ENCODE results near the gene FGF5.

Gene FGF5

GRCh38 chr4:80321776-80322175 is 55.3 kb downstream of the FGF5 start:
- TF ChIP-seq REST (IDR thresholded peaks at IDR 0.05; ENCODE audit: low read depth) (no peak), RAD21 (IDR thresholded peaks at IDR 0.05; ENCODE audit: low read depth) (no peak), USF1 (IDR thresholded peaks at IDR 0.05) (no peak), EP300 (IDR thresholded peaks at IDR 0.05; ENCODE audit: borderline replicate concordance) (no peak), NFIC (IDR thresholded peaks at IDR 0.05) (no peak), FOXM1 (IDR thresholded peaks at IDR 0.05; ENCODE audit: borderline replicate concordance, low read depth) (no peak), CREB1 (IDR thresholded peaks at IDR 0.05; ENCODE audit: low read depth) (no peak), TCF12 (IDR thresholded peaks at IDR 0.05; ENCODE audit: low read depth) (no peak), TEAD4 (IDR thresholded peaks at IDR 0.05) (no peak), CEBPB (IDR thresholded peaks at IDR 0.05) (no peak), MAX (IDR thresholded peaks at IDR 0.05) (no peak)

- TF ChIP-seq FOXM1 (IDR thresholded peaks at IDR 0.05; ENCODE audit: borderline replicate concordance, low read depth) (no peak), MAX (IDR thresholded peaks at IDR 0.05) (no peak), USF1 (IDR thresholded peaks at IDR 0.05) (no peak), RAD21 (IDR thresholded peaks at IDR 0.05; ENCODE audit: low read depth) (no peak), EP300 (IDR thresholded peaks at IDR 0.05; ENCODE audit: borderline replicate concordance) (no peak), EGR1 (IDR thresholded peaks at IDR 0.05) (no peak), TAF1 (IDR thresholded peaks at IDR 0.05; ENCODE audit: low read depth) (no peak), REST (IDR thresholded peaks at IDR 0.05; ENCODE audit: low read depth) (no peak), ZBTB7A (IDR thresholded peaks at IDR 0.05; ENCODE audit: low read depth) (no peak), TEAD4 (IDR thresholded peaks at IDR 0.05) (no peak), TCF12 (IDR thresholded peaks at IDR 0.05; ENCODE audit: low read depth) (no peak), CEBPB (IDR thresholded peaks at IDR 0.05) (no peak), YY1 (IDR thresholded peaks at IDR 0.05; ENCODE audit: low read depth) (no peak), NFIC (IDR thresholded peaks at IDR 0.05) (no peak), CREB1 (IDR thresholded peaks at IDR 0.05; ENCODE audit: low read depth) (no peak)
These were observed 56.3 kb downstream of the FGF5 start for GRCh38 chr4:80322716-80323115.

GRCh38 chr4:80324171-80324570 is 57.7 kb downstream of the FGF5 start:
- TF ChIP-seq TAF1 (IDR thresholded peaks at IDR 0.05; ENCODE audit: low read depth): no peak
- TF ChIP-seq ZBTB7A (IDR thresholded peaks at IDR 0.05; ENCODE audit: low read depth): no peak
- no peak for TF ChIP-seq EGR1 (IDR thresholded peaks at IDR 0.05)
- TF ChIP-seq TEAD4 (IDR thresholded peaks at IDR 0.05): no peak
- TF ChIP-seq NFIC (IDR thresholded peaks at IDR 0.05): no peak
- TF ChIP-seq REST (IDR thresholded peaks at IDR 0.05; ENCODE audit: low read depth): no peak
- no peak for TF ChIP-seq MAX (IDR thresholded peaks at IDR 0.05)
- no peak for TF ChIP-seq TCF12 (IDR thresholded peaks at IDR 0.05; ENCODE audit: low read depth)
- no peak for TF ChIP-seq CREB1 (IDR thresholded peaks at IDR 0.05; ENCODE audit: low read depth)
- no peak for TF ChIP-seq FOXM1 (IDR thresholded peaks at IDR 0.05; ENCODE audit: borderline replicate concordance, low read depth)
- no peak for TF ChIP-seq CEBPB (IDR thresholded peaks at IDR 0.05)
- TF ChIP-seq RAD21 (IDR thresholded peaks at IDR 0.05; ENCODE audit: low read depth): no peak
- TF ChIP-seq EP300 (IDR thresholded peaks at IDR 0.05; ENCODE audit: borderline replicate concordance): no peak

GRCh38 chr4:80331693-80332092 is 65.2 kb downstream of the FGF5 start:
- TF ChIP-seq TAF1 (IDR thresholded peaks at IDR 0.05; ENCODE audit: low read depth) (no peak), CEBPB (IDR thresholded peaks at IDR 0.05) (no peak), EP300 (IDR thresholded peaks at IDR 0.05; ENCODE audit: borderline replicate concordance) (no peak), USF1 (IDR thresholded peaks at IDR 0.05) (no peak), TCF12 (IDR thresholded peaks at IDR 0.05; ENCODE audit: low read depth) (no peak), REST (IDR thresholded peaks at IDR 0.05; ENCODE audit: low read depth) (no peak)

Data from Ishikawa (cell line).